Transverse colon (tissue), 4 donors: ENCODE results near the gene DRD1. TPM values are rescaled to one million over a fixed set of nuclear protein-coding genes. Genes with fewer than 3 reads are reported as not detected.

Experiments used
- DNase-seq: peaks from one replicate; pipeline ENCODE4 v3.0.0-alpha.2; 2019
- H3K27ac ChIP-seq, 4 donors: fragments of 200-600 bp; sonication (generic); 2 replicates each; pipeline ENCODE4 v1.5.1; 2016 to 2018; ENCODE audit warnings: inconsistent platforms in 4 of 4
- H3K27me3 ChIP-seq: fragments of 200-600 bp; sonication (generic); 2 replicates; pipeline ENCODE4 v1.5.1; 2017; ENCODE audit warnings: inconsistent platforms
- H3K36me3 ChIP-seq, 4 donors: fragments of 200-600 bp; sonication (generic); 2 replicates each; pipeline ENCODE4 v1.5.1; 2017 to 2019; ENCODE audit warnings: inconsistent platforms in 4 of 4
- H3K4me1 ChIP-seq, 4 donors: fragments of 200-600 bp; sonication (generic); 2 replicates each; pipeline ENCODE4 v1.5.1; 2017 to 2020; ENCODE audit warnings: inconsistent platforms in 4 of 4
- H3K4me3 ChIP-seq, 4 donors: fragments of 200-600 bp; sonication (generic); 1 replicate in 1 of 4; 2 replicates in 3 of 4; pipeline versions ENCODE4 v1.5.1 to v1.6.1; 2017 to 2019; ENCODE audit warnings: inconsistent platforms in 4 of 4
- H3K9me3 ChIP-seq, 2 donors: fragments of 200-600 bp; sonication (generic); 2 replicates each; pipeline ENCODE4 v1.5.1; 2017 to 2019; ENCODE audit warnings: inconsistent platforms in 2 of 2
- CTCF ChIP-seq, 5 experiments: fragments of 200-600 bp in 3 of 5; fragments of 450-650 bp in 2 of 5; sonication (generic) in 3 of 5; IDR thresholded peaks; 1 replicate in 2 of 5; 2 replicates in 3 of 5; pipeline ENCODE4 v1.5.1; 2016 to 2017; ENCODE audit warnings: antibody characterized with exemption in 5 of 5, inconsistent platforms in 3 of 5, mild to moderate bottlenecking in 2 of 5, moderate library complexity in 1 of 5
- EP300 ChIP-seq: sonication (generic); formaldehyde crosslinking; IDR thresholded peaks from one replicate; pipeline ENCODE4 v1.6.1; 2017; ENCODE audit warnings: antibody characterized with exemption, low read depth
- POLR2A ChIP-seq: fragments of 450-650 bp; IDR thresholded peaks from one replicate; pipeline ENCODE4 v1.6.1; 2016; ENCODE audit warnings: antibody characterized with exemption, mild to moderate bottlenecking, moderate library complexity
- POLR2AphosphoS5 ChIP-seq, 3 donors: sonication (generic); formaldehyde crosslinking; IDR thresholded peaks; one replicate each; pipeline ENCODE4 v1.6.1; 2016; ENCODE audit warnings: antibody characterized with exemption in 3 of 3
- WGBS, 2 donors: methylation state at CpG; one replicate each; pipeline ENCODE4 v1.1.5; 2018; ENCODE audit warnings: low coverage in 1 of 2; 5-methylcytosine and 5-hydroxymethylcytosine counted together
- in situ Hi-C, 4 donors: fragments of 200-750 bp; cut with MboI; loops; one replicate each; pipeline versions ENCODE4 v1.15.0 to v1.15.1; 2017; ENCODE audit warnings: low sequenced_read_pairs in 3 of 4, low pct_ligation_motif_present in 1 of 4, low pct_unique_long_range_greater_than_20kb in 1 of 4
- intact Hi-C: fragments of 100-400 bp; cut with DNase I; formaldehyde crosslinking; loops from one replicate; pipeline ENCODE4 v1.15.1; 2023; ENCODE audit warnings: low total_unique reads
- total RNA-seq, 4 donors: library from RNA; depleted of rRNA; stranded (reverse); fragments of >200 nt; gene quantifications; one replicate each; pipeline ENCODE4 v1.1.0, GENCODE V29; 2016

Gene DRD1
- total RNA-seq, 4 donors from 2014 or later: 0.16 TPM; not detected in 3

GRCh38 chr5:175467983-175468690 lies 24.2 kb upstream of the DRD1 start:
- in situ Hi-C loops (no loop called here), intact Hi-C loops (loop anchor here (10.0 kb wide), 1 partner anchor 1627 kb away; no protein-coding TSS in a partner anchor)
- Histone ChIP-seq H3K27me3 (no peaks in the 10 kb centered on the region), H3K27ac (no peak overlapping the region), H3K4me3 (no peak overlapping the region), H3K4me1 (peaks cover 0 to 5% (median 0%) of the 10 kb centered on the region in 4 donors), H3K36me3 (no peaks in the 10 kb centered on the region), H3K9me3 (no peaks in the 10 kb centered on the region)
- WGBS, 2 donors: 56 to 65% methylated on average over 8 to 11 of the region's 11 CpGs
- DNase-seq: no peak
- TF ChIP-seq CTCF (IDR thresholded peaks at IDR 0.05): no peak

GRCh38 chr5:175466700-175467318 lies 22.8 kb upstream of the DRD1 start:
- DNase-seq: no peak
- H3K4me3 ChIP-seq: no peak overlapping the region
- H3K27me3 ChIP-seq: no peaks in the 10 kb centered on the region
- H3K27ac ChIP-seq: no peak overlapping the region
- no peaks in the 10 kb centered on the region for H3K9me3 ChIP-seq
- intact Hi-C loops (loop anchor here (10.0 kb wide), 1 partner anchor 1628 kb away; no protein-coding TSS in a partner anchor), in situ Hi-C loops (no loop called here)
- WGBS, 2 donors: 39 to 67% methylated on average over 2 to 5 of the region's 5 CpGs
- no peaks in the 10 kb centered on the region for H3K36me3 ChIP-seq
- TF ChIP-seq POLR2AphosphoS5 (IDR thresholded peaks at IDR 0.05): no peak
- no peak for TF ChIP-seq EP300
- no peak for TF ChIP-seq POLR2A
- TF ChIP-seq CTCF (IDR thresholded peaks at IDR 0.05): no peak
- H3K4me1 ChIP-seq: peaks cover 0 to 5% (median 0%) of the 10 kb centered on the region in 4 donors

- Histone ChIP-seq H3K4me1 (peaks cover 0 to 5% (median 0%) of the 10 kb centered on the region in 4 donors), H3K9me3 (no peaks in the 10 kb centered on the region), H3K27ac (no peak overlapping the region), H3K27me3 (no peaks in the 10 kb centered on the region), H3K4me3 (no peak overlapping the region), H3K36me3 (no peaks in the 10 kb centered on the region)
- intact Hi-C loops (loop anchor here (10.0 kb wide), 1 partner anchor 1630 kb away; no protein-coding TSS in a partner anchor), in situ Hi-C loops (no loop called here)
- no peak for TF ChIP-seq CTCF (IDR thresholded peaks at IDR 0.05)
- no peak for TF ChIP-seq POLR2AphosphoS5 (IDR thresholded peaks at IDR 0.05)
- TF ChIP-seq POLR2A: no peak
- TF ChIP-seq EP300: no peak
- WGBS, 2 donors: 44 to 68% methylated on average over 2 to 3 of the region's 3 CpGs
- no peak for DNase-seq
Measured at GRCh38 chr5:175465282-175465681, 21.3 kb upstream of the DRD1 start.

- Histone ChIP-seq H3K4me3 (no peak overlapping the region), H3K27me3 (no peaks in the 10 kb centered on the region), H3K9me3 (no peaks in the 10 kb centered on the region), H3K27ac (no peak overlapping the region), H3K36me3 (no peaks in the 10 kb centered on the region), H3K4me1 (peaks cover 0 to 5% (median 0%) of the 10 kb centered on the region in 4 donors)
- no peak for DNase-seq
- 0 to 4% methylated on average over 2 to 3 of the region's 3 CpGs for WGBS, 2 donors
- in situ Hi-C loops (no loop called here), intact Hi-C loops (loop anchor here (10.0 kb wide), 1 partner anchor 1630 kb away; no protein-coding TSS in a partner anchor)
- no peak for TF ChIP-seq EP300
- no peak for TF ChIP-seq CTCF (IDR thresholded peaks at IDR 0.05)
- TF ChIP-seq POLR2AphosphoS5 (IDR thresholded peaks at IDR 0.05): no peak
- no peak for TF ChIP-seq POLR2A
Measured at GRCh38 chr5:175464942-175465233, 20.9 kb upstream of the DRD1 start.
